GM13976 (cell line): ENCODE data around the gene ZNF407.

Source experiments
- DNase-seq: peaks from one replicate; pipeline ENCODE4 v3.0.0; 2012; ENCODE audit warnings: low spot score
- CTCF ChIP-seq: IDR thresholded peaks from 2 replicates; pipeline ENCODE4 v1.5.1; 2012; ENCODE audit warnings: borderline replicate concordance, mild to moderate bottlenecking; ENCODE audit not compliant: insufficient read depth; ENCODE audit errors: extremely low read depth, missing control alignments, control extremely low read depth
- in situ Hi-C: fragments of 300-500 bp; cut with MboI; formaldehyde crosslinking; loops from one replicate; pipeline ENCODE4 v1.12.0; 2022; ENCODE audit warnings: low sequenced_read_pairs, mixed read lengths, inconsistent platforms; ENCODE audit not compliant: unreplicated experiment

ZNF407 gene

DNA sequence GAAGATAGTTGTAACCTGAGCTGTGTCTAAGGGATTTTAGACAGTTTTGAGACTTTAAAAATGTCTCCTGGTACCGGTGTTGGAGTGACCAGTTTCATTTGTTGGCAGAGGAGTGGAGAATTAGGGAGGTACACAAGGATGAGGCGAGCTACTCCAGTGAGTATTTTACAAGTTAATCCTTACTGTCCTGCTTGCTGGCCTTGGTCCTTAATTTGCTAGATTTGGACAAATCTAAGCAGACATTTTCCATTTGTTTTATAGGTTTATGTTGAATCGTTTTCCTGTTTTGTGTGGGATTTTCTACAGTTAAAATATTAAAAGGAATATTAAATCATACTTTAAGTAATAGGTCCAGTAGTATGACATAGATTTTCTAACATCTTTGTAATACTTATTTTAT lies 101.8 kb downstream of the ZNF407 start:
- in situ Hi-C loops = no loop called here
- DNase-seq = no peak
- TF ChIP-seq CTCF = no peak

GRCh38 chr18:74702950-74703349 lies 105.3 kb downstream of the ZNF407 start:
- no peak for TF ChIP-seq CTCF
- DNase-seq = no peak
- in situ Hi-C loops = no loop called here

GRCh38 chr18:74708169-74708568 lies 110.5 kb downstream of the ZNF407 start:
- no peak for TF ChIP-seq CTCF
- DNase-seq = no peak
- in situ Hi-C loops = no loop called here

GRCh38 chr18:74709452-74709851 lies 111.8 kb downstream of the ZNF407 start:
- no peak for DNase-seq
- no peak for TF ChIP-seq CTCF
- in situ Hi-C loops = no loop called here

DNA sequence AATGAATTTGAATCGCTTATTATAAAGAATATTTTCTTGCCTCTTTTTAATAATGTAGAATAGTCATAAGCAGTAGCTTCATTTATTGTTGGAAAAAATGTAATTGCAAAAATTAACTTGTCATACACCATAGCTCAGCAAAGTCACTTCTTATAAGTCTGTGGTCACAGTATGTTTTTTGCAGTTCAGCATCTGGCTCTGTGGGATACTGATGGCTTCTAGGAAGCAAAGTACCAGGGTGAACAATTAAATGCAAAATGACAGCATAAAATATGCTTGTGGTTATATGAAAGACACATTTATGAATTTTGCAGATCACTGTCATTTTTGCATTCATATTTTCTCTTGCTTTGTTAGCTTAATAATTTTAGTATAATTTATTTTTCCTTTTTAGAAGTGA lies 116.5 kb downstream of the ZNF407 start:
- in situ Hi-C loops = no loop called here
- DNase-seq = no peak
- no peak for TF ChIP-seq CTCF

DNA sequence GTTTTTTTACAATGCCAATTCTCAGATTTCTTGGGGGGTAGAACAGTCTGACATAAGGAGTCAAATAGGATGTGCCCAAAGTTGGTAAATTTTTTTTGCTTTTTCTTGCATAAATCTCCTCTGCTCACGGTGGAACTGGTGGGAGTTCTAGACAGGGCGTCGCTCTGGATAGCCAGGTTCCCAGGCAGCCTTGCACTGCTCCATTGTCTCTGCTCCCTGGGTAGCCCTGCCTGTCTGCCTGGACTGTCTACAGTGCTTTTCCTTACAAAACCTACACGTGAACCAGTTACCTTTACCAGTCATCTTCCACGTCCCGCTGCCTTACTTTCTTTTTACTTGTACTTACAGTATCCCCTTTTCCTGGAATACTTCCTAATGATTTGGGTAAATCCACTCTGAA lies 117.1 kb downstream of the ZNF407 start:
- TF ChIP-seq CTCF = no peak
- in situ Hi-C loops = no loop called here
- DNase-seq = no peak

GRCh38 chr18:74715306-74715705 lies 117.6 kb downstream of the ZNF407 start:
- TF ChIP-seq CTCF = no peak
- DNase-seq = no peak
- in situ Hi-C loops = no loop called here
